SK-N-SH (cell line): ENCODE results near the gene UST. TPM values are rescaled to one million over a fixed set of nuclear protein-coding genes. Genes with fewer than 3 reads are reported as not detected.
A peak's percentile ranks its signal among the peaks of the same experiment; 100 is the strongest.

Experiments
- CTCF ChIA-PET: fragments of 300-600, 350-600 bp; formaldehyde crosslinking; extraction: SDS; loops from one replicate; lab custom pipeline; 2021; lab: Yijun Ruan, JAX
- POLR2A ChIA-PET: fragments of 350-600 bp; sonication (Branson Sonifier 250); formaldehyde crosslinking; extraction: SDS; loops from one replicate; lab custom pipeline; 2020; ENCODE audit warnings: antibody characterized with exemption, inconsistent platforms; lab: Yijun Ruan, JAX
- DNase-seq: peaks from one replicate; pipeline ENCODE4 v3.0.0; 2012
- H2AFZ ChIP-seq: fragments of 200-600 bp; sonication (generic); 2 replicates; pipeline ENCODE4 v1.8.1; 2016; ENCODE audit warnings: antibody characterized with exemption, mild to moderate bottlenecking, low read depth
- H3F3A ChIP-seq: fragments of 200-600 bp; sonication (generic); replicated peaks from 2 replicates; pipeline ENCODE3; 2016; ENCODE audit warnings: antibody characterized with exemption, mild to moderate bottlenecking; ENCODE audit not compliant: insufficient read depth
- H3K27ac ChIP-seq, 2 experiments: fragments of 200-500 bp in 1 of 2; fragments of 200-600 bp in 1 of 2; sonication (Bioruptor generic) in 1 of 2; sonication (generic), shearing (Covaris generic) in 1 of 2; 2 replicates each; pipeline versions ENCODE4 v1.5.1 to v1.6.1; 2014 to 2016; ENCODE audit warnings: low read depth in 2 of 2, inconsistent platforms in 1 of 2, low read length in 1 of 2, mild to moderate bottlenecking in 1 of 2, mixed read lengths in 1 of 2
- H3K27me3 ChIP-seq: fragments of 200-600 bp; sonication (generic), shearing (Covaris generic); 2 replicates; pipeline ENCODE4 v1.6.1; 2016; ENCODE audit warnings: mixed run types; ENCODE audit not compliant: insufficient read depth
- H3K36me3 ChIP-seq, 2 experiments: fragments of 200-500 bp in 1 of 2; fragments of 200-600 bp in 1 of 2; sonication (Bioruptor generic) in 1 of 2; sonication (generic) in 1 of 2; replicated peaks in 1 of 2; 2 replicates each; pipeline versions ENCODE3 to v1.5.1; 2014 to 2016; ENCODE audit warnings: low read length in 1 of 2, mild to moderate bottlenecking in 1 of 2; ENCODE audit not compliant: insufficient read depth in 2 of 2, control insufficient read depth in 1 of 2
- H3K4me1 ChIP-seq, 2 experiments: fragments of 200-500 bp in 1 of 2; fragments of 200-600 bp in 1 of 2; sonication (Bioruptor generic) in 1 of 2; sonication (generic), shearing (Covaris generic) in 1 of 2; 2 replicates each; pipeline versions ENCODE4 v1.5.1 to v1.6.1; 2014 to 2016; ENCODE audit warnings: low read depth in 1 of 2, low read length in 1 of 2, mixed run types in 1 of 2; ENCODE audit not compliant: insufficient read depth in 2 of 2, control insufficient read depth in 1 of 2
- H3K4me2 ChIP-seq: fragments of 200-600 bp; sonication (generic), shearing (Covaris generic); 2 replicates; pipeline ENCODE4 v1.6.1; 2017; ENCODE audit warnings: mixed run types
- H3K4me3 ChIP-seq, 2 experiments: fragments of 200-500 bp in 1 of 2; fragments of 200-600 bp in 1 of 2; sonication (Bioruptor generic) in 1 of 2; sonication (generic), shearing (Covaris generic) in 1 of 2; 2 replicates each; pipeline versions ENCODE4 v1.5.1 to v1.8.1; 2014 to 2016; ENCODE audit warnings: low read depth in 2 of 2, inconsistent platforms in 1 of 2, low read length in 1 of 2, mild to moderate bottlenecking in 1 of 2, mixed read lengths in 1 of 2, moderate library complexity in 1 of 2
- H3K79me2 ChIP-seq: fragments of 200-600 bp; sonication (generic); 2 replicates; pipeline ENCODE4 v1.8.1; 2017; ENCODE audit warnings: mild to moderate bottlenecking; ENCODE audit not compliant: insufficient read depth
- H3K9ac ChIP-seq: fragments of 200-600 bp; sonication (generic); 2 replicates; pipeline ENCODE4 v1.6.1; 2017; ENCODE audit warnings: mixed run types
- H3K9me2 ChIP-seq: fragments of 200-600 bp; sonication (generic); 2 replicates; pipeline ENCODE4 v1.6.1; 2017; ENCODE audit warnings: mixed run types
- H3K9me3 ChIP-seq: fragments of 200-600 bp; sonication (generic); 2 replicates; pipeline ENCODE4 v1.6.1; 2017; ENCODE audit warnings: mixed run types, mild to moderate bottlenecking, moderate library complexity
- H4K20me1 ChIP-seq: fragments of 200-600 bp; sonication (generic); 2 replicates; pipeline ENCODE4 v1.6.1; 2017; ENCODE audit warnings: mild to moderate bottlenecking, mixed run types; ENCODE audit not compliant: insufficient read depth
- EP300 ChIP-seq, 2 experiments: IDR thresholded peaks; 2 replicates each; pipeline versions ENCODE4 v1.4.0 to v1.6.1; 2012; ENCODE audit warnings: borderline replicate concordance in 1 of 2, low read depth in 1 of 2, low read length in 1 of 2
- FOSL2 ChIP-seq: IDR thresholded peaks from 2 replicates; pipeline ENCODE4 v1.4.0; 2012; ENCODE audit warnings: low read depth, mild to moderate bottlenecking, moderate library complexity, borderline replicate concordance
- GABPA ChIP-seq: IDR thresholded peaks from 2 replicates; pipeline ENCODE4 v1.4.0; 2012; ENCODE audit warnings: low read depth, mild to moderate bottlenecking
- MXI1 ChIP-seq: IDR thresholded peaks from 2 replicates; pipeline ENCODE4 v1.6.1; 2012; ENCODE audit warnings: mild to moderate bottlenecking, low read depth, low read length, improper control_type of control experiment
- NFIC ChIP-seq: IDR thresholded peaks from 2 replicates; pipeline ENCODE4 v1.4.0; 2012; ENCODE audit warnings: borderline replicate concordance
- POLR2AphosphoS5 ChIP-seq: IDR thresholded peaks from 2 replicates; pipeline ENCODE4 v1.6.1; 2012; ENCODE audit warnings: low read depth, low read length
- RFX5 ChIP-seq: IDR thresholded peaks from 2 replicates; pipeline ENCODE4 v1.6.1; 2012; ENCODE audit warnings: mild to moderate bottlenecking, improper control_type of control experiment, low read length
- RXRA ChIP-seq: IDR thresholded peaks from 2 replicates; pipeline ENCODE4 v1.4.0; 2012; ENCODE audit warnings: low read depth, mild to moderate bottlenecking, borderline replicate concordance
- SIN3A ChIP-seq: IDR thresholded peaks from 2 replicates; pipeline ENCODE4 v1.6.1; 2012; ENCODE audit warnings: low read depth, mild to moderate bottlenecking, low read length, moderate library complexity, borderline replicate concordance
- SMC3 ChIP-seq: IDR thresholded peaks from 2 replicates; pipeline ENCODE4 v1.6.1; 2012; ENCODE audit warnings: low read depth, low read length, improper control_type of control experiment
- TCF12 ChIP-seq: IDR thresholded peaks from 2 replicates; pipeline ENCODE4 v1.4.0; 2012
- WGBS: methylation state at CpG from one replicate; pipeline ENCODE4 v1.1.6; 2017; ENCODE audit warnings: low lambda C conversion rate; 5-methylcytosine and 5-hydroxymethylcytosine counted together
- polyA plus RNA-seq, 3 experiments: library from polyadenylated mRNA; depleted of rRNA; stranded (reverse); fragments of >200 nt; gene quantifications; 2 replicates each; pipeline ENCODE4 v1.2.3, GENCODE V29; 2012
- TF ChIP-seq, protein P1 (sequence below): fragments of 200-600 bp; sonication (generic); IDR thresholded peaks from 2 replicates; pipeline ENCODE4 v1.6.1; 2017; ENCODE audit warnings: antibody characterized with exemption, mild to moderate bottlenecking, moderate library complexity
- TF ChIP-seq, protein P2 (sequence below): IDR thresholded peaks from 2 replicates; pipeline ENCODE4 v1.4.0; 2012; ENCODE audit warnings: low read depth, borderline replicate concordance
- TF ChIP-seq, protein P3 (sequence below): IDR thresholded peaks from 2 replicates; pipeline ENCODE4 v1.6.1; 2012; ENCODE audit warnings: mild to moderate bottlenecking, low read depth, low read length, moderate library complexity
- TF ChIP-seq, protein P4 (sequence below): IDR thresholded peaks from 2 replicates; pipeline ENCODE4 v1.4.0; 2012; ENCODE audit warnings: low read depth, borderline replicate concordance
- TF ChIP-seq, protein P5 (sequence below): fragments of 150-350 bp; IDR thresholded peaks from 2 replicates; pipeline ENCODE4 v1.6.1; 2016; ENCODE audit warnings: mild to moderate bottlenecking, low read depth, low read length

UST gene
- polyA plus RNA-seq, 1 of the 3 experiments (the other 2 are of a cell fraction) = 1.7 TPM

DNA sequence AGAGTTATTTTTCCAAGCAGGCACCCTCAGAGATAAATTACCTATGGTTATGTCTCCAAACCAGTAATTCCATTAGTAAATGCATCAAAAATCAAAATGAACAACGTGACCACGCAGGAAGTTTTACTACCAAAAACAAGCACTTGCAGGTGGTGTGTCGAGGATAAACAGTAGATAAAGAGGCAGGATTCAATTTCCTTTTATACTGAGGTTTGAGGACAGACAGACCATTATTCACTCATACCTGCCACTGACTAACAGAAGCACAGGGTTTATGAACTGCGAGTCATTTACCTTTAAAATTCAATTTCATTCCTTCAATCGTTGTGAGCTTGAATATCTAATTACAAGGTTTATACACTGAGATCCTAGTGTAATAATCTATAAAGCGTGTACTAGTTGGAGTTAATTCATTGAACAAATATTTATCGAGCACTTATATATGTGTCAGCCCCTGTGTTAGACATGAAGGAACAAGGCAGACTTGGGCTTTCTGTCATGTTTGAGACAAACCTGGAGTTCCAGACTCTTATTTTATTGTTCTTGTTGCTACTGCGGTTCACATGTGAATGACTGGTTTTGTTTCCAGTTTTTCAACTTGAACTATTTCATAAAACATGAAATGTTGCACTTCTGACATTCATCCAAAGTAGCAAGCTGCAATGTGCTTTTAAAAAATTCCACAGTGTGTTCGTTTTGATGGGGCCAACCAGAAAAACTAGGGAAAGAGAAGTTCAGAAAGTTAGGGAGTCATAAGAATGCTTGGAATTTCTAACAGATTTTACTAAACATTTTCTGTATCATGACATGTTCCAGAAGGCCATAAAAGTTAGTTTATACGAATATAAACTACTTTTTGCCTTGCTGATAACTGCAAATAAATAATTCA lies 205.6 kb downstream of the UST start:
- Histone ChIP-seq H3K4me3 (no peak overlapping the region), H3K9me3 (no peaks in the 10 kb centered on the region)
- POLR2A ChIA-PET = no interaction called here
- TF ChIP-seq, protein P1, sequence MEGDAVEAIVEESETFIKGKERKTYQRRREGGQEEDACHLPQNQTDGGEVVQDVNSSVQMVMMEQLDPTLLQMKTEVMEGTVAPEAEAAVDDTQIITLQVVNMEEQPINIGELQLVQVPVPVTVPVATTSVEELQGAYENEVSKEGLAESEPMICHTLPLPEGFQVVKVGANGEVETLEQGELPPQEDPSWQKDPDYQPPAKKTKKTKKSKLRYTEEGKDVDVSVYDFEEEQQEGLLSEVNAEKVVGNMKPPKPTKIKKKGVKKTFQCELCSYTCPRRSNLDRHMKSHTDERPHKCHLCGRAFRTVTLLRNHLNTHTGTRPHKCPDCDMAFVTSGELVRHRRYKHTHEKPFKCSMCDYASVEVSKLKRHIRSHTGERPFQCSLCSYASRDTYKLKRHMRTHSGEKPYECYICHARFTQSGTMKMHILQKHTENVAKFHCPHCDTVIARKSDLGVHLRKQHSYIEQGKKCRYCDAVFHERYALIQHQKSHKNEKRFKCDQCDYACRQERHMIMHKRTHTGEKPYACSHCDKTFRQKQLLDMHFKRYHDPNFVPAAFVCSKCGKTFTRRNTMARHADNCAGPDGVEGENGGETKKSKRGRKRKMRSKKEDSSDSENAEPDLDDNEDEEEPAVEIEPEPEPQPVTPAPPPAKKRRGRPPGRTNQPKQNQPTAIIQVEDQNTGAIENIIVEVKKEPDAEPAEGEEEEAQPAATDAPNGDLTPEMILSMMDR = no peak
- TF ChIP-seq NFIC (no peak), POLR2AphosphoS5 (no peak), MXI1 (no peak), EP300 (IDR thresholded peaks at IDR 0.05; ENCODE audit: borderline replicate concordance in 1 of 2, low read depth in 1 of 2, low read length in 1 of 2) (no peak)
- TF ChIP-seq, all 33 proteins: peak for 0
- Histone ChIP-seq H3K36me3 (no peaks in the 10 kb centered on the region), H2AFZ (0 out of 2 replicates have a peak overlapping the region, but pooled peaks have one; percentile 25), H3K9me2 (no peaks in the 10 kb centered on the region), H4K20me1 (no peaks in the 10 kb centered on the region), H3K27me3 (no peaks in the 10 kb centered on the region), H3F3A (no peaks in the 10 kb centered on the region), H3K4me1 (no peaks in the 10 kb centered on the region), H3K79me2 (no peaks in the 10 kb centered on the region), H3K9ac (no peak overlapping the region), H3K4me2 (no peak overlapping the region), H3K27ac (no peak overlapping the region; a peak in 1 of 4 replicates)
- no peak for DNase-seq
- 17% methylated on average over 10 of the region's 10 CpGs for WGBS
- CTCF ChIA-PET = no interaction called here

DNA sequence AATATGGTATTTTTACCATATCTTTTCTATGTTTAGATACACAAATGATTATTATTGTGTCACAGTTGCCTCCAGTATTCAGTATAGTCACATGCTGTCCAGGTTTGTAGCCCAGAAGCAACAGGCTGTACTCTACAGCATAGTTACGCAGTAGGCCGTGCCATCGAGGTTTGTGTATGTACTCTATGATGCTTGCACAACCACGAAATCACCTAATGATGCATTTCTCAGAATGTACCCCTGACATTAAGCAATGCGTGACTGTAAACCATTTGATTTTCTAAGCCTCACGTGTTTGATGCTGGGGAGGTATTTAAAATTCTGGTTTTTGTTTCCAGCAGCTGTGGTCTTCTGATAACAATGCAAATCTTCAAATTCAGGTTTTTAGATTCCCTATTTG lies 207.6 kb downstream of the UST start:
- no peaks in the 10 kb centered on the region for H4K20me1 ChIP-seq
- no peaks in the 10 kb centered on the region for H3K27me3 ChIP-seq
- H2AFZ ChIP-seq = no peak overlapping the region
- no peak overlapping the region for H3K4me2 ChIP-seq
- no peaks in the 10 kb centered on the region for H3K36me3 ChIP-seq
- TF ChIP-seq MXI1 = no peak
- no peak for TF ChIP-seq TCF12
- no peak for TF ChIP-seq FOSL2
- no peak for TF ChIP-seq RFX5
- no peak for TF ChIP-seq GABPA
- TF ChIP-seq, protein P2, sequence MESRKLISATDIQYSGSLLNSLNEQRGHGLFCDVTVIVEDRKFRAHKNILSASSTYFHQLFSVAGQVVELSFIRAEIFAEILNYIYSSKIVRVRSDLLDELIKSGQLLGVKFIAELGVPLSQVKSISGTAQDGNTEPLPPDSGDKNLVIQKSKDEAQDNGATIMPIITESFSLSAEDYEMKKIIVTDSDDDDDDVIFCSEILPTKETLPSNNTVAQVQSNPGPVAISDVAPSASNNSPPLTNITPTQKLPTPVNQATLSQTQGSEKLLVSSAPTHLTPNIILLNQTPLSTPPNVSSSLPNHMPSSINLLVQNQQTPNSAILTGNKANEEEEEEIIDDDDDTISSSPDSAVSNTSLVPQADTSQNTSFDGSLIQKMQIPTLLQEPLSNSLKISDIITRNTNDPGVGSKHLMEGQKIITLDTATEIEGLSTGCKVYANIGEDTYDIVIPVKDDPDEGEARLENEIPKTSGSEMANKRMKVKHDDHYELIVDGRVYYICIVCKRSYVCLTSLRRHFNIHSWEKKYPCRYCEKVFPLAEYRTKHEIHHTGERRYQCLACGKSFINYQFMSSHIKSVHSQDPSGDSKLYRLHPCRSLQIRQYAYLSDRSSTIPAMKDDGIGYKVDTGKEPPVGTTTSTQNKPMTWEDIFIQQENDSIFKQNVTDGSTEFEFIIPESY = no peak
- no peak for TF ChIP-seq RXRA
- TF ChIP-seq, protein P3, sequence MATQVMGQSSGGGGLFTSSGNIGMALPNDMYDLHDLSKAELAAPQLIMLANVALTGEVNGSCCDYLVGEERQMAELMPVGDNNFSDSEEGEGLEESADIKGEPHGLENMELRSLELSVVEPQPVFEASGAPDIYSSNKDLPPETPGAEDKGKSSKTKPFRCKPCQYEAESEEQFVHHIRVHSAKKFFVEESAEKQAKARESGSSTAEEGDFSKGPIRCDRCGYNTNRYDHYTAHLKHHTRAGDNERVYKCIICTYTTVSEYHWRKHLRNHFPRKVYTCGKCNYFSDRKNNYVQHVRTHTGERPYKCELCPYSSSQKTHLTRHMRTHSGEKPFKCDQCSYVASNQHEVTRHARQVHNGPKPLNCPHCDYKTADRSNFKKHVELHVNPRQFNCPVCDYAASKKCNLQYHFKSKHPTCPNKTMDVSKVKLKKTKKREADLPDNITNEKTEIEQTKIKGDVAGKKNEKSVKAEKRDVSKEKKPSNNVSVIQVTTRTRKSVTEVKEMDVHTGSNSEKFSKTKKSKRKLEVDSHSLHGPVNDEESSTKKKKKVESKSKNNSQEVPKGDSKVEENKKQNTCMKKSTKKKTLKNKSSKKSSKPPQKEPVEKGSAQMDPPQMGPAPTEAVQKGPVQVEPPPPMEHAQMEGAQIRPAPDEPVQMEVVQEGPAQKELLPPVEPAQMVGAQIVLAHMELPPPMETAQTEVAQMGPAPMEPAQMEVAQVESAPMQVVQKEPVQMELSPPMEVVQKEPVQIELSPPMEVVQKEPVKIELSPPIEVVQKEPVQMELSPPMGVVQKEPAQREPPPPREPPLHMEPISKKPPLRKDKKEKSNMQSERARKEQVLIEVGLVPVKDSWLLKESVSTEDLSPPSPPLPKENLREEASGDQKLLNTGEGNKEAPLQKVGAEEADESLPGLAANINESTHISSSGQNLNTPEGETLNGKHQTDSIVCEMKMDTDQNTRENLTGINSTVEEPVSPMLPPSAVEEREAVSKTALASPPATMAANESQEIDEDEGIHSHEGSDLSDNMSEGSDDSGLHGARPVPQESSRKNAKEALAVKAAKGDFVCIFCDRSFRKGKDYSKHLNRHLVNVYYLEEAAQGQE = no peak
- TF ChIP-seq SIN3A = no peak
- TF ChIP-seq, protein P4, sequence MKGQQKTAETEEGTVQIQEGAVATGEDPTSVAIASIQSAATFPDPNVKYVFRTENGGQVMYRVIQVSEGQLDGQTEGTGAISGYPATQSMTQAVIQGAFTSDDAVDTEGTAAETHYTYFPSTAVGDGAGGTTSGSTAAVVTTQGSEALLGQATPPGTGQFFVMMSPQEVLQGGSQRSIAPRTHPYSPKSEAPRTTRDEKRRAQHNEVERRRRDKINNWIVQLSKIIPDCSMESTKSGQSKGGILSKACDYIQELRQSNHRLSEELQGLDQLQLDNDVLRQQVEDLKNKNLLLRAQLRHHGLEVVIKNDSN = no peak
- no peak for TF ChIP-seq SMC3
- TF ChIP-seq, protein P5, sequence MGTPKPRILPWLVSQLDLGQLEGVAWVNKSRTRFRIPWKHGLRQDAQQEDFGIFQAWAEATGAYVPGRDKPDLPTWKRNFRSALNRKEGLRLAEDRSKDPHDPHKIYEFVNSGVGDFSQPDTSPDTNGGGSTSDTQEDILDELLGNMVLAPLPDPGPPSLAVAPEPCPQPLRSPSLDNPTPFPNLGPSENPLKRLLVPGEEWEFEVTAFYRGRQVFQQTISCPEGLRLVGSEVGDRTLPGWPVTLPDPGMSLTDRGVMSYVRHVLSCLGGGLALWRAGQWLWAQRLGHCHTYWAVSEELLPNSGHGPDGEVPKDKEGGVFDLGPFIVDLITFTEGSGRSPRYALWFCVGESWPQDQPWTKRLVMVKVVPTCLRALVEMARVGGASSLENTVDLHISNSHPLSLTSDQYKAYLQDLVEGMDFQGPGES = no peak
- TF ChIP-seq EP300 (IDR thresholded peaks at IDR 0.05; ENCODE audit: borderline replicate concordance in 1 of 2, low read depth in 1 of 2, low read length in 1 of 2) = no peak
- no peaks in the 10 kb centered on the region for H3K9me2 ChIP-seq
- H3K79me2 ChIP-seq = no peaks in the 10 kb centered on the region
- WGBS = 75% methylated on average over 5 of the region's 6 CpGs
- no peak for DNase-seq
- no peaks in the 10 kb centered on the region for H3K4me1 ChIP-seq
- H3K9me3 ChIP-seq = no peaks in the 10 kb centered on the region
- POLR2A ChIA-PET = no interaction called here
- no peaks in the 10 kb centered on the region for H3F3A ChIP-seq
- CTCF ChIA-PET = interaction anchor here (1.4 kb wide), 1 partner anchor 395 kb away, joined by 4 read pairs; no protein-coding TSS in a partner anchor
- no peak overlapping the region for H3K9ac ChIP-seq
- no peak overlapping the region for H3K27ac ChIP-seq
- H3K4me3 ChIP-seq = no peak overlapping the region
